Motor neuron (in vitro differentiated cells): Measurements from ENCODE around the gene IGF2. TPM values are rescaled to one million over a fixed set of nuclear protein-coding genes. Genes with fewer than 3 reads are reported as not detected.

Experiments
- ATAC-seq, 8 experiments: fragments of 200-7000 bp; cut with Tn5 transposase; replicated peaks in 6 of 8; 2 replicates each; pipeline ENCODE4 v1.8.0; 2021; ENCODE audit warnings: mild to moderate bottlenecking in 8 of 8, moderate library complexity in 8 of 8
- H3K27ac ChIP-seq, 2 donors: fragments of 250-450 bp; sonication (Bioruptor Pico); 2 replicates each; pipeline ENCODE4 v1.9.0; 2021; ENCODE audit warnings: antibody characterized with exemption in 2 of 2, mild to moderate bottlenecking in 2 of 2, moderate library complexity in 1 of 2
- H3K4me1 ChIP-seq, 2 donors: fragments of 250-450 bp; sonication (Bioruptor Pico); replicated peaks in 1 of 2; 2 replicates each; pipeline ENCODE4 v1.6.1; 2021; ENCODE audit warnings: antibody characterized with exemption in 2 of 2, mild to moderate bottlenecking in 2 of 2, moderate library complexity in 1 of 2
- H3K4me3 ChIP-seq, 5 donors: fragments of 250-450 bp; sonication (Bioruptor Pico); 2 replicates each; pipeline ENCODE4 v1.9.0; 2021; ENCODE audit warnings: antibody characterized with exemption in 5 of 5, mild to moderate bottlenecking in 5 of 5, moderate library complexity in 4 of 5
- WGBS, 10 experiments: fragments of 450-650 bp; shearing (Covaris generic); methylation state at CpG; one replicate each; pipeline ENCODE4 v1.0.0; 2022; 5-methylcytosine and 5-hydroxymethylcytosine counted together
- in situ Hi-C, 9 experiments: fragments of 400-800 bp; cut with MboI; loops; one replicate each; pipeline ENCODE4 v1.15.0; 2021; ENCODE audit warnings: low sequenced_read_pairs in 9 of 9, low pct_unique_long_range_greater_than_20kb in 2 of 9; ENCODE audit not compliant: unreplicated experiment in 9 of 9
- total RNA-seq, 8 experiments: library from RNA; unstranded; fragments of 300-600 nt; gene quantifications; 2 replicates each; pipeline versions ENCODE4 v1.2.3 to v1.2.4, GENCODE V29; 2022

Gene IGF2
- total RNA-seq, 8 experiments from 2014 or later, result 0.52 to 165 (median 3.2) TPM

GRCh38 chr11:2109541-2110019 lies 29.6 kb downstream of the IGF2 start:
- H3K4me3 ChIP-seq, result no peak overlapping the region
- ATAC-seq, result peak in 5 of 8 experiments; percentile 28 to 75 (median 45)
- H3K27ac ChIP-seq, result no peak overlapping the region
- H3K4me1 ChIP-seq, result no peaks in the 10 kb centered on the region
- in situ Hi-C loops, result no loop called here
- WGBS, 10 experiments, result 0 to 100% (median 50%) methylated on average over 1 to 9 of the region's 14 CpGs; no CpG with 5 or more reads in 4 of the 10 experiments

DNA sequence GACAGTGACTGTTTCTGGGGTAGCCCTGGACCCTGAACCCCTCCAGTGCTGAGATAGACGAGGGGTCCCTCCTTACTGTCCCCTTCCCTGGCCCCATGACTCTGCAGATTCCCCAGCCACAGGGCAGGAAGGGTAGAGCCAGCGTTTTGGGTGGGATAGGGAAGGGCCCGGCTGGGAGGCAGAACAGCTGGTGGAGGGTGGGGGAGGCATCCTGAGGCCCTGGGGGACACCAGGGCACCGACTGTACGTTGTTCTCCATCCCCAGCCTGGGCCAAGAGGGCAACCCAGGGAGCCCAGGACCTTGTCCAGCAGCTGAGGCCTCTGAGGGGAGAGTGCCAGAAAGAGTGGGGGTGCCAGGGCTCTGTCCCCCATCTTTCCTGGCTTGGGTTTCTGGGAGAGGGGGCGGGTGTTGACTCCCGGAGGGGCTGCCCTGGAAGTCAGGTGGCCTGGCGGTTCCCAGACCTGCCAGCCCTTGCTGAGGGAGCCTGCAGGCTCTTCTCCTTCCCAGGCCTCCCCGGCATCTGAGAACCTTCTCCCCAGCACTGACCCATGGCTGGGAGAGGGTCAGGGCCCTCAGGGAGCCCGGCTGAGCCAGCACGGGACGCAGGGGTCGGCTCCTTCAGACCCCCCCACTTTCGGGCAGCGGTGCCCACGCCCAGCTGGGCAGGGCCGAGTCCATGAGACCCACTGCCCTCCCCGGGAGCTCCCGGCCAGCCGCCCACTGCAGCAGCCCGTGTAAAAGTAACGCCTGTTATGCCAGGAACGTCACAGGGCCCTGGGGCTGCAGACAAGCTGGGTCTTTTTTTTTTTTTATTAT lies 30.3 kb downstream of the IGF2 start:
- no peaks in the 10 kb centered on the region for H3K4me1 ChIP-seq
- no peak overlapping the region for H3K27ac ChIP-seq
- WGBS, 10 experiments, result 20 to 73% (median 60%) methylated on average over 1 to 3 of the region's 23 CpGs; no CpG with 5 or more reads in 5 of the 10 experiments
- H3K4me3 ChIP-seq, result no peak overlapping the region
- peak in 3 of 8 experiments; percentile 19 to 73 (median 64) for ATAC-seq
- in situ Hi-C loops, result no loop called here

DNA sequence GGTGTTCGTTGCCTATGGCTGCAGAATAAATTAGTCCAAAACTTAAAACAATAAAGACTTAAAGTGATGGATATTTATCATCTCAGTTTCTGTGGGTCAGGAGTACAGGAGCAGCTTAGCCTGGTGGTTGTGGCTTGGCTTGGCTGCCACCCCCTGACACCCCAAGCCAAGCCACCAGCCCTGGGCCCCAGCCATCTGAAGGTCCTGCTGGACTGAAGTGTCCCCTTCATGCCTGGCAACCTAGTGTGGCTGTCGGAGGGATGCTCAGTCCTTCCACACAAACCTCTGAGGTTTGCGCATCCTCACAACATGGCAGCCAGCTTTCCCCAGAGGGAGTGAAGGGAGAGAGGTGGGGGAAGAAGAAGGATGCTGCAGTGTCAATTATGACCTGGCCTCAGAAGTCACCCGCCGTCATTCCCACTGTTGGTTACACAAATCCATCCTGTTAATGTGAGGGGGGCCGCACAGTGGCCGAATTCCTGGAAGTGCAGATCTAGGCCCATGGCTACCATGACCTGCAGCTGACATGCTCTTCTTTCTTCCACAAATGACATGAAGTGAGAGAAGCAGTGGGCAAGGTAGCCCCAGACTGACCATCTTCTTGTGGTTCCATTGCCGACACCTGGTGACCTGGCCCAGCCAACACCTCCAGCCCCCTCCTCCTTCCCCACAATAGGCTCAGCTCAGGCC lies 31.1 kb downstream of the IGF2 start:
- H3K4me1 ChIP-seq, result no peaks in the 10 kb centered on the region
- no peak overlapping the region for H3K4me3 ChIP-seq
- WGBS, 10 experiments, result 55 to 100% (median 85%) methylated on average over 2 to 5 of the region's 8 CpGs; no CpG with 5 or more reads in 4 of the 10 experiments
- in situ Hi-C loops, result no loop called here
- H3K27ac ChIP-seq, result no peak overlapping the region
- no peak for ATAC-seq

DNA sequence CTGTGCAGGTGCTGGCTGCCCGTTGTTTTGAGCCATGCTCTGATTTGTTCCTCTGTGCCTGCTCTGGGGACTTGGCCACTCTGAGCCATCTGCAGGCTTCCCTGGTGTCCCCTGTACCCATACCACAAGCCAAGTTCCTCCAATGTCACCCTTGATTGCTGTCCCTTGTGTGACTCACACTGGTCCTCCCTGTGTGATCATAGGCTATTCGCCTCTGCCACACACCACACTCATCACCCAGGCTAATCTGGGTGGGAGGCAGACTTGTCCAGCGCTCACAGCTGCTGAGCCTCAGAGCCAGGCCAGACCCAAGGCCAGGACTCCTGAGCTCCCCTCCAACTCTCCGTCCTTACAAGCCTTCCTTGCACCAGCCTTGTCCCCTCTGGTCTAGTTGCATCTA lies 31.7 kb downstream of the IGF2 start:
- H3K4me1 ChIP-seq, result no peaks in the 10 kb centered on the region
- WGBS, 10 experiments, result 0 to 92% (median 50%) methylated on average over 1 to 3 of the region's 4 CpGs; no CpG with 5 or more reads in 5 of the 10 experiments
- H3K4me3 ChIP-seq, result no peak overlapping the region
- H3K27ac ChIP-seq, result no peak overlapping the region
- in situ Hi-C loops, result no loop called here
- peak in 1 of 8 experiments; percentile 56 for ATAC-seq

DNA sequence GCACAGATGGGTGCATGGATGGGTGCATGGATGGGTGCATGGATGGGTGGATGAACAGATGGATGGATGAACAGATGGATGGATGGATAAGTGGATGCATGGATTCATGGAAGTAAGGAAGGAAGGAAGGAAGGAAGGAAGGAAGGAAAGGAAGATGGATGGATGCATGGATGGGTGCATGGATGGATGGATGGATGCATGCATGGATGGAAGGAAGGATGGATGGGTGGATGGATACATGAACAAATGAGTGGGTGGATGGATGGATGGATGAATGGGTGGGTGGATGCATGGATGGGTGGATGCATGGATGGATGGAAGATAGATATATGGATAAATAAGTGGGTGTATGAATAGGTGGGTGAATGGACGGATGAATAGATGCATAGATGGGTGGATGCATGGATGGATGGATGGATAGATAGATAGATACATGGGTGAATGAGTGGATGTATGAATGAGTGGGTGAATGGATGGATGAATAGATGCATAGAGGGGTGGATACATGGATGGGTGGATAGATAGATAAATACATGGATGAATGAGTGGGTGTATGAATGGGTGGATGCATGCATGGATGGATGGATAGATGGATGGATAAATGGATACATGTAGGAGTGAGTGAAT lies 32.5 kb downstream of the IGF2 start:
- Histone ChIP-seq H3K4me1 (no peaks in the 10 kb centered on the region), H3K4me3 (no peak overlapping the region), H3K27ac (no peak overlapping the region)
- no peak for ATAC-seq
- in situ Hi-C loops, result no loop called here
- 13 to 80% (median 50%) methylated on average over 1 of the region's 1 CpG; no CpG with 5 or more reads in 3 of the 10 experiments for WGBS, 10 experiments

- H3K27ac ChIP-seq, result no peak overlapping the region
- no peak for ATAC-seq
- H3K4me1 ChIP-seq, result no peaks in the 10 kb centered on the region
- 0 to 100% (median 76%) methylated on average over 1 to 4 of the region's 7 CpGs; no CpG with 5 or more reads in 5 of the 10 experiments for WGBS, 10 experiments
- in situ Hi-C loops, result no loop called here
- H3K4me3 ChIP-seq, result no peak overlapping the region
Measured at GRCh38 chr11:2105511-2105910, 33.7 kb downstream of the IGF2 start.

DNA sequence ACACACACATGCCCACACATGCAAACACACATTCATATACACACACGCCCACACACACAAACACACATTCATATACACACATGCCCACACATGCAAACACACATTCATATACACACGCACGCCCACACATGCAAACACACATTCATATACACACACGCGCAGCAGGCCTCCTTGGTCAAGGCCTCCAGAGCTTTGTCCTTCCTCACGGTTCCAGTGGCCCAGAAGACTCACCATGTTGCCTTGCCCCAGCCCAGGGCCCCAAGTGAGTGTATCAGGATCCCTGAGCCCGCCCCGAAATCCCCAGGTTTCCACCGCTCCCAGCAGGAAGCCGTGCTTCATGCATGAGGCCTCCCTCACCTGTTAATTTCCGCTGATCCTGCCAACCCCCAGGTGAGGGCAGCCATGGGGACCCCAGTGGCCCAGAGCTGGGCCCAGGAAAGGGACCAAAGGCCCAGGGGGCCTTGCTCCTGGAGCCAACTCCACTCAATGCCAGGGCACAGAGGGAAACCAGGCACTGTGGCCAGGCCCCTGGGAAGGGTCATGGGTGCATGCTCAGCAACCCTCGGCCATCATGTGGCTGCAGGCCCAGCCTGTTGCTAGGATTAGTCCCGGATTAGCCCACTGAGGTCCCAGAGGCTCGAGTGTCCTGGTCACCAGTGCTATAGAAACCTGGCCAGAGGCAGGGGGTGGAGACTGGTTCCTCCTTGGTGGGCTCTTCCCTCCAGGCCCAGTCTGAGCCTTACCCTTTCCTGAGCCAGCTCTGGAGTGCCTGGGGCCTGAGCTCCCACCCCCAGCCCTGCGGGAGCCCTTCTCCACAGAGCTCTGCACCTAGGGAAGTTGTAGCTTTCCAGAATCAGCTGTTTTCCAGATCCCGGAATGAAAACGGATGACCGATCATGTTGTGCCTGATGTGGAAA lies 34.4 kb downstream of the IGF2 start:
- no peaks in the 10 kb centered on the region for H3K4me1 ChIP-seq
- WGBS, 10 experiments, result 36 to 100% (median 90%) methylated on average over 1 to 9 of the region's 18 CpGs; no CpG with 5 or more reads in 3 of the 10 experiments
- in situ Hi-C loops, result no loop called here
- no peak overlapping the region for H3K27ac ChIP-seq
- no peak for ATAC-seq
- H3K4me3 ChIP-seq, result no peak overlapping the region

GRCh38 chr11:2103668-2104523 lies 35.3 kb downstream of the IGF2 start:
- in situ Hi-C loops, result no loop called here
- ATAC-seq, result no peak
- no peak overlapping the region for H3K4me3 ChIP-seq
- 65 to 100% (median 88%) methylated on average over 1 to 13 of the region's 25 CpGs; no CpG with 5 or more reads in 4 of the 10 experiments for WGBS, 10 experiments
- H3K4me1 ChIP-seq, result no peaks in the 10 kb centered on the region
- H3K27ac ChIP-seq, result no peak overlapping the region

DNA sequence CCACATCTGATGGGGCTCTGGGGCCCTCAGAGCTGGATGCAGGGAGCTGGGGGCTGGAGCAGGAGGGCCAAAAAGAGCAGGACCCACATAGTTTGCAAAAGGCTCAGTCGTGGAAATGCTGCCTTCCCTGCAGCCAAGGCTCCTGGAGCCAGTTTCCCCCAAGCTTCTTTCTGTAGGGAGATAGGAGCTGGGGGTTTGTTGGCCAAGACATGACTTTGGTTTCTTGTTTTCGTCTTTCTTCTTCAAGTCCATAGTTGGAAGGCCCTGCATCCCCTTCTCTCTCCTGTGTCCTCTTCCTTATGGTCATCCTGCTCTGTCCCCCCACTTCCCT lies 36.3 kb downstream of the IGF2 start:
- Histone ChIP-seq H3K4me3 (no peak overlapping the region), H3K27ac (no peak overlapping the region), H3K4me1 (peaks cover under 1 to 3% of the 10 kb centered on the region in 2 donors)
- ATAC-seq, result no peak
- in situ Hi-C loops, result no loop called here
- 0 to 67% methylated on average over 1 of the region's 2 CpGs; no CpG with 5 or more reads in 8 of the 10 experiments for WGBS, 10 experiments

DNA sequence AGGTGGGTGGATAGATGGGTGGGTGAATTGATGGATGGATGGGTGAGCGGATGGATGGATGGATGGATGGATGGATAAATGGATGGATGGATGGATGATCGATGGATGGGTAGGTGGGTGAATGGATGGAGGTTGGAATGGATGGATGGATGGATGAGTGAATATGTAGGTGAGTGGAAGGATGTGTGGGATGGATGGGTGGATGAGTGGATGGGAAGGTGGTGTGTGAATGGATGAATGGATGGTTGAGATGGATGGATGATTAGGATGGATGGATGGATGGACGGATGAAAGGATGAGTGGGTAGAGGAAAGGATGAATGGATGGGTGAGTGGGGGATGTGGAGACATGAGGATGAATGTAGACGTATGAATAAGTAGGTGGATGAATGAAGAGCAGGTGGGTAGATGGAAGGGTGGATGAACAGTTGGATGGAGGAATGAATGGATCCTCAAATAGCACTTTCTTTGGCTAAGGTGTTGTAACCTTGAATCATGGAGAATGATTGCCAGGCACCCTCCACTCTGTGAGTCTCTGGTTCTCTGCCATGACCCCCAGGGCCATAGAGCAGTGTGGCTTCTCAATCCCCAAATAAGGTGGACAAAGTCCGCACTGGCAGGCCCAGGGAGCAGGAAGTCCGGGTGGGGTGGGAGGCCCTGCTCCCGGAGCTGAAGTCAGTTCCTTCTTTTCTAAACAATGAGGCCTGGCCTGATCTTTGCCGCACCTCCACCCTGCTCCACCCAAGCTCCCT lies 36.9 kb downstream of the IGF2 start:
- Histone ChIP-seq H3K27ac (no peak overlapping the region), H3K4me3 (no peak overlapping the region), H3K4me1 (peaks cover 6 to 9% of the 10 kb centered on the region in 2 donors)
- WGBS, 10 experiments, result 24 to 100% (median 79%) methylated on average over 2 to 6 of the region's 8 CpGs
- in situ Hi-C loops, result no loop called here
- ATAC-seq, result peak in 1 of 8 experiments; percentile 53

GRCh38 chr11:2101171-2101675 lies 38.0 kb downstream of the IGF2 start:
- peaks cover 9 to 16% of the 10 kb centered on the region in 2 donors for H3K4me1 ChIP-seq
- in situ Hi-C loops, result no loop called here
- 20 to 100% (median 79%) methylated on average over 1 to 4 of the region's 10 CpGs; no CpG with 5 or more reads in 3 of the 10 experiments for WGBS, 10 experiments
- no peak overlapping the region for H3K27ac ChIP-seq
- H3K4me3 ChIP-seq, result no peak overlapping the region
- no peak for ATAC-seq
